ENCODE results near the gene CRYBG2.

CRYBG2 gene

GRCh38 chr1:26353976-26354820, at the start of gene CRYBG2:
TSS of gene CRYBG2 (minus strand) at chr1:26354130. CDS start at chr1:26346657, 7,473 bp downstream.
- no peaks in the 10 kb centered on the region for H3K9me3 ChIP-seq
- H3K4me1 ChIP-seq (ENCODE audit: control insufficient read depth in 1 of 2, insufficient read depth in 1 of 2, low read depth in 1 of 2, low read length in 1 of 2) = peaks cover 0 to 5% of the 10 kb centered on the region in 2 experiments
- peaks cover 40% of the 10 kb centered on the region for H3K27me3 ChIP-seq
- H3K27ac ChIP-seq = no peak within 1 kb of the TSS
- H3K4me3 ChIP-seq (ENCODE audit: low read depth in 1 of 2, low read length in 1 of 2) = no peak within 1 kb of the TSS
- no peak for TF ChIP-seq CTCF (IDR thresholded peaks at IDR 0.05)
- H3K36me3 ChIP-seq = no peaks in the 10 kb centered on the region

- Histone ChIP-seq H3K27ac (no peak overlapping the region), H3K36me3 (no peaks in the 10 kb centered on the region), H3K27me3 (peaks cover 60% of the 10 kb centered on the region), H3K4me1 (ENCODE audit: control insufficient read depth in 1 of 2, insufficient read depth in 1 of 2, low read depth in 1 of 2, low read length in 1 of 2) (peaks cover 0 to 3% of the 10 kb centered on the region in 2 experiments), H3K9me3 (no peaks in the 10 kb centered on the region), H3K4me3 (ENCODE audit: low read depth in 1 of 2, low read length in 1 of 2) (no peak overlapping the region)
- TF ChIP-seq CTCF (IDR thresholded peaks at IDR 0.05) = no peak
These were observed 49.7 kb upstream of the CRYBG2 start for GRCh38 chr1:26403656-26404055.

GRCh38 chr1:26401891-26402290, 48.0 kb upstream of the CRYBG2 start:
- H3K4me1 ChIP-seq (ENCODE audit: control insufficient read depth in 1 of 2, insufficient read depth in 1 of 2, low read depth in 1 of 2, low read length in 1 of 2) = no peaks in the 10 kb centered on the region

GRCh38 chr1:26399034-26399433, 45.1 kb upstream of the CRYBG2 start:
- H3K9me3 ChIP-seq = no peaks in the 10 kb centered on the region
- no peak for TF ChIP-seq CTCF (IDR thresholded peaks at IDR 0.05)
- no peaks in the 10 kb centered on the region for H3K36me3 ChIP-seq
- H3K4me1 ChIP-seq (ENCODE audit: control insufficient read depth in 1 of 2, insufficient read depth in 1 of 2, low read depth in 1 of 2, low read length in 1 of 2) = no peaks in the 10 kb centered on the region
- no peak overlapping the region for H3K27ac ChIP-seq
- peaks cover 38% of the 10 kb centered on the region for H3K27me3 ChIP-seq
- H3K4me3 ChIP-seq (ENCODE audit: low read depth in 1 of 2, low read length in 1 of 2) = no peak overlapping the region

More at GRCh38 chr1:26401891-26402290, 48.0 kb upstream of the CRYBG2 start:
- H3K4me3 ChIP-seq (ENCODE audit: low read depth in 1 of 2, low read length in 1 of 2) = no peak overlapping the region
- no peaks in the 10 kb centered on the region for H3K36me3 ChIP-seq
- no peak overlapping the region for H3K27ac ChIP-seq
- no peak for TF ChIP-seq CTCF (IDR thresholded peaks at IDR 0.05)
- H3K9me3 ChIP-seq = no peaks in the 10 kb centered on the region
- peaks cover 56% of the 10 kb centered on the region for H3K27me3 ChIP-seq

- no peak for TF ChIP-seq CTCF (IDR thresholded peaks at IDR 0.05)
- Histone ChIP-seq H3K4me1 (ENCODE audit: control insufficient read depth in 1 of 2, insufficient read depth in 1 of 2, low read depth in 1 of 2, low read length in 1 of 2) (no peaks in the 10 kb centered on the region), H3K27me3 (peaks cover 22% of the 10 kb centered on the region), H3K9me3 (no peaks in the 10 kb centered on the region), H3K4me3 (ENCODE audit: low read depth in 1 of 2, low read length in 1 of 2) (no peak overlapping the region), H3K36me3 (no peaks in the 10 kb centered on the region), H3K27ac (no peak overlapping the region)
These were observed 41.8 kb upstream of the CRYBG2 start for GRCh38 chr1:26395754-26396153.

All from neutrophil (primary cell).